RWPE1 (cell line): Measurements from ENCODE around the gene FNDC3B.

Experiments
- CTCF ChIA-PET: fragments of 350-600 bp; sonication (Branson Sonifier 250); formaldehyde crosslinking; extraction: SDS; loops from one replicate; lab custom pipeline; 2021; lab: Yijun Ruan, JAX
- POLR2A ChIA-PET: fragments of 400-600 bp; formaldehyde crosslinking; extraction: SDS; loops from one replicate; lab custom pipeline; 2020; ENCODE audit warnings: antibody characterized with exemption; ENCODE audit not compliant: low non-redundant PET; lab: Yijun Ruan, JAX
- DNase-seq: peaks from one replicate; pipeline ENCODE4 v3.0.0; 2012; ENCODE audit warnings: low spot score
- H3K27ac ChIP-seq: fragments of 450-650 bp; 2 replicates; pipeline ENCODE4 v1.5.1; 2017
- CTCF ChIP-seq: fragments of 450-650 bp; conservative IDR thresholded peaks from 2 replicates; pipeline ENCODE4 v1.5.1; 2017; ENCODE audit warnings: low read depth, mild to moderate bottlenecking

The FNDC3B gene

GRCh38 chr3:172080503-172080902 is 41.1 kb downstream of the FNDC3B start:
- CTCF ChIA-PET = interaction anchor here (0.7 kb wide), 1 partner anchor 98 kb away, joined by 3 read pairs; no protein-coding TSS in a partner anchor
- no peak for TF ChIP-seq CTCF
- POLR2A ChIA-PET = no interaction called here
- no peak for DNase-seq
- H3K27ac ChIP-seq = no peak overlapping the region

GRCh38 chr3:172082269-172082668 is 42.9 kb downstream of the FNDC3B start:
- ChIA-PET POLR2A (no interaction called here), CTCF (interaction anchor here (0.7 kb wide), 1 partner anchor 178 kb away, joined by 3 read pairs; no protein-coding TSS in a partner anchor)
- DNase-seq = no peak
- H3K27ac ChIP-seq = no peak overlapping the region
- no peak for TF ChIP-seq CTCF

DNA sequence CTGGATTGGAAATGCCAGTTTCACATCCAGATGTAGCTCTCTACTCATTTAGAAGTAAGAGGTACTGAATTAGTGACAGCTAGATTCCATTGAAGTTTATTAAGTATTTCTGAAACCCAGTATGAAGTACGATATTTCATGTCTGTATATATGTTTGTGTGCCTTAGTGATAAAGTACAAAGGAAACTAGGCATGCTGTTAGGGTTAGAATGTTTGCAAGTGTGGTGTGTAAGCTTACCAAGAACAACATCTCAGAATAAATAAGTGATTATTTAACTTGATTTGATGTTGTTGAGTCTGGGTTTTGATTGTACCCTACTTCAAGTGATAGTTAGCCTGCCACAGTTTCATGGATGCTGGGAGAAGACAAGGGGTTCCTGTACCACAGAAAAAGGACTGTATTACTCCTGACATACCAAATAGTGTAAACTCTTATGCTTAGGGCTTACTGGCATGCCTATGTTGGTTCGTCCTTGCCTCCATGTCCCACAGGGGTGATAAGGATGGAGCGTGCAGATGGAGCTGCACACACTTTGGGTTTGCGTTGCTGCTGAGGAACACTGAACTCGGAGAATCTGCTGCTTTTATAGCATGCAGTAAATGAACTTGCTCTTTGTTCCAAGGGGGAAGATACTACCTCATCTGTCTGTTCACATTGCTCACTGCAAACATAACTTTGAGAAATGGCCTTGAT is 43.6 kb downstream of the FNDC3B start:
- no peak overlapping the region for H3K27ac ChIP-seq
- TF ChIP-seq CTCF = no peak
- DNase-seq = no peak
- ChIA-PET CTCF (interaction anchor here (0.6 kb wide), 1 partner anchor 17 kb away, joined by 3 read pairs; no protein-coding TSS in a partner anchor), POLR2A (no interaction called here)

GRCh38 chr3:172083995-172084409 is 44.6 kb downstream of the FNDC3B start:
- ChIA-PET POLR2A (no interaction called here), CTCF (interaction anchor here (0.6 kb wide), 1 partner anchor 18 kb away, joined by 3 read pairs; no protein-coding TSS in a partner anchor)
- TF ChIP-seq CTCF = no peak
- peak overlapping the region; percentile 26; the same call in 1 of the 2 replicates for H3K27ac ChIP-seq
- DNase-seq = no peak

DNA sequence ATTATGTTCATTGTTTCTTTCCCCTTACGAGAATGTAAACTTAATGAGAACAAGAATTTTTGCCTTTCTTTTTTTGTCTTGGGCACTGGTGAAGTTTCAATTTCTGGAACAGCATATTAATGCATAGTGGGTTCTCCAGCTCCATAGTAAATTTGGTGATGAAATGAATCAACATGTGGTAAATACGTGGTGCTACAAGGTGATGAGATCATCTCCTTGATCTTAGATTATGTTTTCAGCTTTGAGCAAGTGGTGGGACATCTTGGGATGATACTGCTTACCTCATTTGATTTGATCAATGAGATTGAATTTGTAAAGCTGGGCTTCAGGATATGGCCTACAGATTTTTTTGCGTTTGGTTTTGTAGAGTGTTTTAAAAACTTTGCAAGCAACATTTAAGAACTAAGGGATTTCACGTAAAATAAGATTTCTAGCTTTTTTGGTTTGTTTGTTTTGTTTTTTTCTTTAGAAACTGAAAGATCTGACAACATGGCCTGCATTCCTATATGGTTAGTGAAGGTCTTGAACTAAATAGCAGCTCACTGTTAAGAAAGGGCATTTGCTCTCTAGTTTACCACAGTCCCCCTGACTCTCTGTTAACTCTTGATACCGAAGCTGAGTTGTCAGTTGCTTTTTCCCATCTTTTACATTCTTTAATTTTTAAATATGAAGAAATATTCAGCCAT is 45.6 kb downstream of the FNDC3B start:
- POLR2A ChIA-PET = no interaction called here
- CTCF ChIA-PET = no interaction called here
- DNase-seq = no peak
- no peak overlapping the region for H3K27ac ChIP-seq
- no peak for TF ChIP-seq CTCF

- DNase-seq = no peak
- no peak for TF ChIP-seq CTCF
- no peak overlapping the region for H3K27ac ChIP-seq
- POLR2A ChIA-PET = no interaction called here
- CTCF ChIA-PET = interaction anchor here (0.7 kb wide), 1 partner anchor 11 kb away, joined by 4 read pairs; no protein-coding TSS in a partner anchor
Observed at GRCh38 chr3:172085557-172085895, 46.1 kb downstream of the FNDC3B start.
